Neural cell (in vitro differentiated cells): ENCODE data around the gene VARS2. TPM values are rescaled to one million over a fixed set of nuclear protein-coding genes. Genes with fewer than 3 reads are reported as not detected.

Source experiments
- H2AFZ ChIP-seq: fragments of 200-600, 300-800 bp; sonication (generic), shearing (Covaris generic); 2 replicates; pipeline ENCODE4 v1.6.0; 2014; ENCODE audit warnings: low read depth, mild to moderate bottlenecking, antibody characterized with exemption, low read length, moderate library complexity
- H3F3A ChIP-seq: fragments of 200-600 bp; shearing (Covaris generic); 2 replicates; pipeline ENCODE4 v1.6.1; 2016; ENCODE audit warnings: mild to moderate bottlenecking, moderate library complexity, mixed read lengths, antibody characterized with exemption, low read length; ENCODE audit not compliant: insufficient read depth, poor library complexity, severe bottlenecking
- H3K27ac ChIP-seq: fragments of 200-600, 300-800 bp; sonication (generic), shearing (Covaris generic); 2 replicates; pipeline ENCODE4 v1.5.1; 2014; ENCODE audit warnings: mild to moderate bottlenecking, low read length, moderate library complexity
- H3K27me3 ChIP-seq: fragments of 300-800, 200-600 bp; sonication (generic), shearing (Covaris generic); 2 replicates; pipeline ENCODE4 v1.6.0; 2014; ENCODE audit warnings: mild to moderate bottlenecking, low read depth, low read length, moderate library complexity; ENCODE audit not compliant: insufficient read depth
- H3K36me3 ChIP-seq: fragments of 300-800, 200-600 bp; sonication (generic), shearing (Covaris generic); 2 replicates; pipeline ENCODE4 v1.5.1; 2014; ENCODE audit warnings: mild to moderate bottlenecking, antibody characterized with exemption, low read length, moderate library complexity; ENCODE audit not compliant: insufficient read depth
- H3K4me2 ChIP-seq: fragments of 300-800, 200-600 bp; sonication (generic), shearing (Covaris generic); 2 replicates; pipeline ENCODE4 v1.6.0; 2014; ENCODE audit warnings: mild to moderate bottlenecking, low read length
- H3K4me3 ChIP-seq: fragments of 300-800, 200-600 bp; sonication (generic), shearing (Covaris generic); 2 replicates; pipeline ENCODE4 v1.5.1; 2014; ENCODE audit warnings: mild to moderate bottlenecking, low read length, moderate library complexity
- H3K79me2 ChIP-seq: fragments of 200-600 bp; shearing (Covaris generic); replicated peaks from 2 replicates; pipeline ENCODE4 v1.6.0; 2014; ENCODE audit warnings: mild to moderate bottlenecking, low read length, moderate library complexity; ENCODE audit not compliant: insufficient read depth
- H3K9ac ChIP-seq: fragments of 300-800, 200-600 bp; sonication (generic), shearing (Covaris generic); 2 replicates; pipeline ENCODE4 v1.6.1; 2016; ENCODE audit warnings: mild to moderate bottlenecking, low read length, mixed read lengths
- H3K9me2 ChIP-seq: fragments of 200-600 bp; shearing (Covaris generic); 2 replicates; pipeline ENCODE4 v1.6.1; 2016; ENCODE audit warnings: mild to moderate bottlenecking, low read length, mixed read lengths; ENCODE audit not compliant: insufficient read depth
- H3K9me3 ChIP-seq: fragments of 200-600, 300-800 bp; sonication (generic), shearing (Covaris generic); 2 replicates; pipeline ENCODE4 v1.6.1; 2016; ENCODE audit warnings: mild to moderate bottlenecking, mixed run types, low read length, moderate library complexity, mixed read lengths
- H4K20me1 ChIP-seq: fragments of 200-600 bp; shearing (Covaris generic); 2 replicates; pipeline ENCODE4 v1.6.1; 2016; ENCODE audit warnings: mild to moderate bottlenecking, mixed run types; ENCODE audit not compliant: insufficient read depth
- EP300 ChIP-seq: fragments of 450-650 bp; conservative IDR thresholded peaks from 2 replicates; pipeline ENCODE4 v1.6.1; 2014; ENCODE audit warnings: antibody characterized with exemption, mild to moderate bottlenecking, moderate library complexity; ENCODE audit not compliant: poor library complexity, severe bottlenecking
- EZH2 ChIP-seq: fragments of 200-600, 300-800 bp; shearing (Covaris generic), sonication (generic); IDR thresholded peaks from 2 replicates; pipeline ENCODE4 v1.6.1; 2014; ENCODE audit warnings: antibody characterized with exemption, low read length, borderline replicate concordance, mild to moderate bottlenecking; ENCODE audit not compliant: insufficient read depth, poor library complexity, severe bottlenecking
- MXI1 ChIP-seq: fragments of 450-650 bp; conservative IDR thresholded peaks from 2 replicates; pipeline ENCODE4 v1.6.1; 2014; ENCODE audit warnings: antibody characterized with exemption, mild to moderate bottlenecking; ENCODE audit not compliant: poor library complexity, severe bottlenecking
- POLR2AphosphoS5 ChIP-seq: IDR thresholded peaks from 2 replicates; pipeline ENCODE4 v1.6.1; 2012
- RAD21 ChIP-seq: fragments of 450-650 bp; conservative IDR thresholded peaks from 2 replicates; pipeline ENCODE4 v1.6.1; 2014; ENCODE audit warnings: antibody characterized with exemption, mild to moderate bottlenecking, moderate library complexity
- SMC3 ChIP-seq: fragments of 450-650 bp; conservative IDR thresholded peaks from 2 replicates; pipeline ENCODE4 v1.6.1; 2014; ENCODE audit warnings: antibody characterized with exemption, mild to moderate bottlenecking, moderate library complexity; ENCODE audit not compliant: poor library complexity
- TAF1 ChIP-seq: IDR thresholded peaks from 2 replicates; pipeline ENCODE4 v1.6.1; 2012; ENCODE audit warnings: low read depth
- polyA plus RNA-seq: library from polyadenylated mRNA; depleted of rRNA; stranded (reverse); fragments of >200 nt; gene quantifications from 2 replicates; pipeline ENCODE4 v1.2.3, GENCODE V29; 2014
- TF ChIP-seq, protein P1 (sequence below): fragments of 450-650 bp; IDR thresholded peaks from 2 replicates; pipeline ENCODE4 v1.5.1; 2014; ENCODE audit warnings: antibody characterized with exemption, mild to moderate bottlenecking, moderate library complexity; ENCODE audit not compliant: poor library complexity, severe bottlenecking
- TF ChIP-seq, protein P2 (sequence below): IDR thresholded peaks from 2 replicates; pipeline ENCODE4 v1.6.1; 2012; ENCODE audit warnings: borderline replicate concordance

Gene VARS2
- polyA plus RNA-seq, 1 donor from 2014 or later, result 93.4 TPM

DNA sequence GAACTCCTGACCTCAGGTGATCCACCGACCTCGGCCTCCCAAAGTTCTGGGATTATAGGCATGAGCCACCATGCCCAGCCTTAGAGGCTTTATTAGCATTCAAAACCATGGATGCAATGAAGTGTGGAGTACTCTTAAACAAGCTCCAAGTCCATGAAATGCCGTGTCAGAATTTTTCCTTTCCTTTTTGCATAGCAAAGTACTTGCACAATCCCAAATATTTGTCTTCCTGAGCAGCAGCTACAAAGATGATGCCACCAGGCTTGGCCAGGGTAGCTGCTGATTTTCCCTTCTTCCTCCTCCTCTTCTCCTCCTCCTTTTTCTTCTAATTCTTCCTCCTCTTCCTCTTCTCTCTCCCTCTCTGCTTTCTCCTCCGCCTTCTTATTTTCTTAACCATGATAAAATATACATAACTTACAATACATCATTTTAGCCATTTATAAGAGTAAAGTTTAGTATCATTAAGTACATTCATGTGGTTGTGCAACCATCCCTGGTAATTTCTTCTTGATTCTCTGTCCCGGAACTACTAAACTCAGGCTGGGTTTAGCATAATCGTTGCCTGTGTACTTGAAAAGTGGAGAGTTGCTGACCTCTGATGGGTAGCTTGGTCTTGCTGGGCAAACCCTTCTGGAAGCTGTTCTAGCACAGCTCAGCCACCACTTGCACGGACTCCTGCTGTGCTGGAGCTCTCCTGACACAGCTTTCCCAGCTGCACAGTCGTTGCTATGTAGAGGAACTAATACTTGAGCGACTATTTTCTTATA lies 47.1 kb downstream of the VARS2 start:
- Histone ChIP-seq H3K9me2 (no peaks in the 10 kb centered on the region), H2AFZ (no peak overlapping the region), H3K9ac (no peak overlapping the region), H3F3A (no peaks in the 10 kb centered on the region), H3K4me3 (no peak overlapping the region), H3K27ac (no peak overlapping the region), H3K27me3 (no peaks in the 10 kb centered on the region), H3K4me2 (no peak overlapping the region), H3K9me3 (no peaks in the 10 kb centered on the region), H3K36me3 (no peaks in the 10 kb centered on the region), H4K20me1 (no peaks in the 10 kb centered on the region), H3K79me2 (no peaks in the 10 kb centered on the region)
- TF ChIP-seq, protein P1, sequence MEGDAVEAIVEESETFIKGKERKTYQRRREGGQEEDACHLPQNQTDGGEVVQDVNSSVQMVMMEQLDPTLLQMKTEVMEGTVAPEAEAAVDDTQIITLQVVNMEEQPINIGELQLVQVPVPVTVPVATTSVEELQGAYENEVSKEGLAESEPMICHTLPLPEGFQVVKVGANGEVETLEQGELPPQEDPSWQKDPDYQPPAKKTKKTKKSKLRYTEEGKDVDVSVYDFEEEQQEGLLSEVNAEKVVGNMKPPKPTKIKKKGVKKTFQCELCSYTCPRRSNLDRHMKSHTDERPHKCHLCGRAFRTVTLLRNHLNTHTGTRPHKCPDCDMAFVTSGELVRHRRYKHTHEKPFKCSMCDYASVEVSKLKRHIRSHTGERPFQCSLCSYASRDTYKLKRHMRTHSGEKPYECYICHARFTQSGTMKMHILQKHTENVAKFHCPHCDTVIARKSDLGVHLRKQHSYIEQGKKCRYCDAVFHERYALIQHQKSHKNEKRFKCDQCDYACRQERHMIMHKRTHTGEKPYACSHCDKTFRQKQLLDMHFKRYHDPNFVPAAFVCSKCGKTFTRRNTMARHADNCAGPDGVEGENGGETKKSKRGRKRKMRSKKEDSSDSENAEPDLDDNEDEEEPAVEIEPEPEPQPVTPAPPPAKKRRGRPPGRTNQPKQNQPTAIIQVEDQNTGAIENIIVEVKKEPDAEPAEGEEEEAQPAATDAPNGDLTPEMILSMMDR, result no peak
- no peak for TF ChIP-seq SMC3
- no peak for TF ChIP-seq TAF1
- TF ChIP-seq, protein P2, sequence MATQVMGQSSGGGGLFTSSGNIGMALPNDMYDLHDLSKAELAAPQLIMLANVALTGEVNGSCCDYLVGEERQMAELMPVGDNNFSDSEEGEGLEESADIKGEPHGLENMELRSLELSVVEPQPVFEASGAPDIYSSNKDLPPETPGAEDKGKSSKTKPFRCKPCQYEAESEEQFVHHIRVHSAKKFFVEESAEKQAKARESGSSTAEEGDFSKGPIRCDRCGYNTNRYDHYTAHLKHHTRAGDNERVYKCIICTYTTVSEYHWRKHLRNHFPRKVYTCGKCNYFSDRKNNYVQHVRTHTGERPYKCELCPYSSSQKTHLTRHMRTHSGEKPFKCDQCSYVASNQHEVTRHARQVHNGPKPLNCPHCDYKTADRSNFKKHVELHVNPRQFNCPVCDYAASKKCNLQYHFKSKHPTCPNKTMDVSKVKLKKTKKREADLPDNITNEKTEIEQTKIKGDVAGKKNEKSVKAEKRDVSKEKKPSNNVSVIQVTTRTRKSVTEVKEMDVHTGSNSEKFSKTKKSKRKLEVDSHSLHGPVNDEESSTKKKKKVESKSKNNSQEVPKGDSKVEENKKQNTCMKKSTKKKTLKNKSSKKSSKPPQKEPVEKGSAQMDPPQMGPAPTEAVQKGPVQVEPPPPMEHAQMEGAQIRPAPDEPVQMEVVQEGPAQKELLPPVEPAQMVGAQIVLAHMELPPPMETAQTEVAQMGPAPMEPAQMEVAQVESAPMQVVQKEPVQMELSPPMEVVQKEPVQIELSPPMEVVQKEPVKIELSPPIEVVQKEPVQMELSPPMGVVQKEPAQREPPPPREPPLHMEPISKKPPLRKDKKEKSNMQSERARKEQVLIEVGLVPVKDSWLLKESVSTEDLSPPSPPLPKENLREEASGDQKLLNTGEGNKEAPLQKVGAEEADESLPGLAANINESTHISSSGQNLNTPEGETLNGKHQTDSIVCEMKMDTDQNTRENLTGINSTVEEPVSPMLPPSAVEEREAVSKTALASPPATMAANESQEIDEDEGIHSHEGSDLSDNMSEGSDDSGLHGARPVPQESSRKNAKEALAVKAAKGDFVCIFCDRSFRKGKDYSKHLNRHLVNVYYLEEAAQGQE, result no peak

DNA sequence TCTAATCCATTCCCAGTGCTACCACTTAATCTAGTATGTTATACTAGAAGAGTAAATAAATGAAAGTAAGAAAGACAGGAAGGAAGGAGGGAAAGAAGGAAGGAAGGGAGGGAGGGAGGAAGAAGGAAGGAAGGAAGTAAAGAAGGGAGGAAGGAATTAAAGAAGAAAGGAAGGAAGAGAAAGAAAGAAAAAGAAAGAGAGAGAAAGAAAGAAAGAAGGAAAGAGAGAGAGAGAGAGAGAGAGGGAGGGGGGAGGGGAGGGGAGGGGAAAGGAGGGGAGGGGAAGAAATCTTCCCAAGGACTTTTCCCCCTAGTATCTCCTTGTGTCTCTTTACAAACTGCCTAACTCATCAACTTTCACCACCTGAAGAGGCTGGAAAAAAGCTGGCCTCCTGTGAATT lies 48.7 kb downstream of the VARS2 start:
- H3K9ac ChIP-seq, result no peak overlapping the region
- no peak overlapping the region for H3K4me3 ChIP-seq
- no peak overlapping the region for H3K27ac ChIP-seq
- H4K20me1 ChIP-seq, result no peaks in the 10 kb centered on the region
- H3F3A ChIP-seq, result no peaks in the 10 kb centered on the region
- H3K9me3 ChIP-seq, result no peaks in the 10 kb centered on the region
- H3K79me2 ChIP-seq, result no peaks in the 10 kb centered on the region
- no peaks in the 10 kb centered on the region for H3K9me2 ChIP-seq
- no peak overlapping the region for H3K4me2 ChIP-seq
- H3K27me3 ChIP-seq, result no peaks in the 10 kb centered on the region
- no peak for TF ChIP-seq EZH2
- no peak for TF ChIP-seq POLR2AphosphoS5
- TF ChIP-seq SMC3, result no peak
- TF ChIP-seq TAF1, result no peak
- no peak for TF ChIP-seq MXI1
- TF ChIP-seq, protein P1, result no peak
- no peak for TF ChIP-seq RAD21
- TF ChIP-seq, protein P2, result no peak
- no peak for TF ChIP-seq EP300
- H3K36me3 ChIP-seq, result no peaks in the 10 kb centered on the region
- no peak overlapping the region for H2AFZ ChIP-seq
